Endodermal cell (in vitro differentiated cells): Measurements from ENCODE around the gene NLRP3. TPM values are rescaled to one million over a fixed set of nuclear protein-coding genes. Genes with fewer than 3 reads are reported as not detected.
A peak's percentile ranks its signal among the peaks of the same experiment; 100 is the strongest.
"Not testable (repeated sequence)": the region's sequence is repeated elsewhere in the genome, so short reads cannot be mapped to it uniquely, and the experiment has no call there.

Experiments used
- DNase-seq: peaks from one replicate; pipeline ENCODE4 v3.0.0-alpha.2; 2017
- H3K27ac ChIP-seq: 2 replicates; pipeline ENCODE4 v1.5.1; 2013; ENCODE audit warnings: mild to moderate bottlenecking, low read depth, low read length, moderate library complexity
- H3K27me3 ChIP-seq: 2 replicates; pipeline ENCODE4 v1.6.1; 2013; ENCODE audit warnings: mild to moderate bottlenecking, low read length, moderate library complexity; ENCODE audit not compliant: insufficient read depth, control insufficient read depth, poor library complexity, severe bottlenecking
- H3K36me3 ChIP-seq: 2 replicates; pipeline ENCODE4 v1.7.0; 2013; ENCODE audit warnings: mild to moderate bottlenecking, low read length, moderate library complexity; ENCODE audit not compliant: control insufficient read depth, insufficient read depth
- H3K4me1 ChIP-seq: one replicate; pipeline ENCODE4 v1.7.0; 2013; ENCODE audit warnings: low read length; ENCODE audit not compliant: control insufficient read depth, insufficient read depth
- H3K4me3 ChIP-seq: 2 replicates; pipeline ENCODE4 v1.5.1; 2013; ENCODE audit warnings: mild to moderate bottlenecking, low read length, moderate library complexity
- H3K9ac ChIP-seq: 2 replicates; pipeline ENCODE4 v1.6.1; 2013; ENCODE audit warnings: mild to moderate bottlenecking, low read length, moderate library complexity; ENCODE audit not compliant: poor library complexity, severe bottlenecking; ENCODE audit errors: extremely low read depth
- H3K9me3 ChIP-seq: 2 replicates; pipeline ENCODE4 v1.6.1; 2013; ENCODE audit warnings: mild to moderate bottlenecking, low read length, moderate library complexity; ENCODE audit not compliant: control insufficient read depth
- H3K27ac Mint-ChIP-seq: 2 replicates; pipeline ENCODE4 v1.8.0; 2020; ENCODE audit warnings: mixed read lengths
- H3K27me3 Mint-ChIP-seq: 2 replicates; pipeline ENCODE4 v1.8.0; 2021; ENCODE audit warnings: mild to moderate bottlenecking, mixed read lengths; ENCODE audit not compliant: insufficient read depth
- H3K36me3 Mint-ChIP-seq: 2 replicates; pipeline ENCODE4 v1.8.0; 2020; ENCODE audit warnings: low read depth, mixed read lengths
- H3K4me1 Mint-ChIP-seq: 2 replicates; pipeline ENCODE4 v1.8.0; 2020; ENCODE audit warnings: mixed read lengths
- H3K4me3 Mint-ChIP-seq: 2 replicates; pipeline ENCODE4 v1.8.0; 2020; ENCODE audit warnings: mild to moderate bottlenecking, moderate library complexity, mixed read lengths
- H3K9me3 Mint-ChIP-seq: 2 replicates; pipeline ENCODE4 v1.8.0; 2020; ENCODE audit warnings: mild to moderate bottlenecking, mixed read lengths
- WGBS, 2 experiments: methylation state at CpG; one replicate each; pipeline versions ENCODE4 v1.1.5 to v1.1.7; 2013; ENCODE audit warnings: missing lambda C conversion rate in 2 of 2, mixed read lengths in 1 of 2; ENCODE audit not compliant: insufficient coverage in 1 of 2, insufficient read length in 1 of 2; 5-methylcytosine and 5-hydroxymethylcytosine counted together
- total RNA-seq, 2 donors: library from RNA; stranded (reverse); fragmentation: NEBNext Ultra II Directional in 1 of 2; extraction: Animal tissue kit (Norgen Biotek cat#: 25700) in 1 of 2; gene quantifications; 2 replicates in 1 of 2; 3 replicates in 1 of 2; pipeline ENCODE4 v1.2.1, GENCODE V29; 2021
- TF ChIP-seq, protein P1 (sequence below): fragments of 200-600 bp; sonication (generic); conservative IDR thresholded peaks from 2 replicates; pipeline ENCODE4 v1.5.0; 2021; ENCODE audit warnings: antibody characterized with exemption, mild to moderate bottlenecking

Gene NLRP3
- total RNA-seq, 2 donors from 2014 or later: 0.09 TPM; not detected in 1

DNA sequence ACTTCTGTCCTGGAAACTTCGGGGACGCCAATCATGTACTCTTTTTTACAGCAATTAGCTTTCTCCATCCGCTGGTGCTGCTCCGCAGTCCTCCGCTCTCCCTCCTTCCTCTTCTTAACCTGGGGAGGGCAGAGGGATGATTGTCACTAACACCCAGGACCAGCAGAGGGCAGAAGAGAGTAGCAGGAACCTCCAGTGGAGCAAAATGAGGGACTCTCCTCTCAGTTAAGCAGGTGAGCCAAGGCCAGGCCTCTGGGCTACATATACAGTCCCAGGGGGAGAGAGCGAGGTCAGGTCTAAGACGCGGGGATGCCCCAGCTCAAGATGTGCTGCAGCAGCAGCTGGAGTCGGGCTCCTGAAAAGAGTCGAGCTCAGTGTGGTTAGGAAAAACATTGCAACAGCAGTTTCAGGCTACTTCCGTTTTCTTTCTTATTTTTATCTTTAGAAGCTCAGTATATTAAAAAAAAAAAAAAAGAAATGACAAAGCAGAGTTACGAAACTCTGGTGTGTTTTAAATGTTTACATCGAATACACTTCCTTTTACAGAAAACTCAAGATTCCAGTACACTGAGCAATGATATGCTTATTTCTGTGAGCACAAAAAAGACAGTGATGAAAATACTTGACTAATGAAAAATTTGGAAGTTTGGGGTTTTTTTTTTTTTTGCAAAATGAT, 25.7 kb upstream of the NLRP3 start:
- 12 to 47% methylated on average over 6 to 13 of the region's 13 CpGs for WGBS, 2 experiments
- no peaks in the 10 kb centered on the region for H3K4me1 ChIP-seq
- Mint-ChIP-seq H3K4me1 (peaks cover 16% of the 10 kb centered on the region), H3K36me3 (no peaks in the 10 kb centered on the region), H3K4me3 (no peak overlapping the region), H3K27me3 (peaks cover 9% of the 10 kb centered on the region), H3K27ac (no peak overlapping the region), H3K9me3 (peaks cover 3% of the 10 kb centered on the region)
- DNase-seq: peak; percentile 93
- no peak overlapping the region for H3K9ac ChIP-seq
- H3K9me3 ChIP-seq: peaks cover 2% of the 10 kb centered on the region
- TF ChIP-seq, protein P1, sequence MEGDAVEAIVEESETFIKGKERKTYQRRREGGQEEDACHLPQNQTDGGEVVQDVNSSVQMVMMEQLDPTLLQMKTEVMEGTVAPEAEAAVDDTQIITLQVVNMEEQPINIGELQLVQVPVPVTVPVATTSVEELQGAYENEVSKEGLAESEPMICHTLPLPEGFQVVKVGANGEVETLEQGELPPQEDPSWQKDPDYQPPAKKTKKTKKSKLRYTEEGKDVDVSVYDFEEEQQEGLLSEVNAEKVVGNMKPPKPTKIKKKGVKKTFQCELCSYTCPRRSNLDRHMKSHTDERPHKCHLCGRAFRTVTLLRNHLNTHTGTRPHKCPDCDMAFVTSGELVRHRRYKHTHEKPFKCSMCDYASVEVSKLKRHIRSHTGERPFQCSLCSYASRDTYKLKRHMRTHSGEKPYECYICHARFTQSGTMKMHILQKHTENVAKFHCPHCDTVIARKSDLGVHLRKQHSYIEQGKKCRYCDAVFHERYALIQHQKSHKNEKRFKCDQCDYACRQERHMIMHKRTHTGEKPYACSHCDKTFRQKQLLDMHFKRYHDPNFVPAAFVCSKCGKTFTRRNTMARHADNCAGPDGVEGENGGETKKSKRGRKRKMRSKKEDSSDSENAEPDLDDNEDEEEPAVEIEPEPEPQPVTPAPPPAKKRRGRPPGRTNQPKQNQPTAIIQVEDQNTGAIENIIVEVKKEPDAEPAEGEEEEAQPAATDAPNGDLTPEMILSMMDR: peak; percentile 98
- H3K27ac ChIP-seq: no peak overlapping the region
- H3K27me3 ChIP-seq: no peaks in the 10 kb centered on the region
- no peak overlapping the region for H3K4me3 ChIP-seq
- no peaks in the 10 kb centered on the region for H3K36me3 ChIP-seq

DNA sequence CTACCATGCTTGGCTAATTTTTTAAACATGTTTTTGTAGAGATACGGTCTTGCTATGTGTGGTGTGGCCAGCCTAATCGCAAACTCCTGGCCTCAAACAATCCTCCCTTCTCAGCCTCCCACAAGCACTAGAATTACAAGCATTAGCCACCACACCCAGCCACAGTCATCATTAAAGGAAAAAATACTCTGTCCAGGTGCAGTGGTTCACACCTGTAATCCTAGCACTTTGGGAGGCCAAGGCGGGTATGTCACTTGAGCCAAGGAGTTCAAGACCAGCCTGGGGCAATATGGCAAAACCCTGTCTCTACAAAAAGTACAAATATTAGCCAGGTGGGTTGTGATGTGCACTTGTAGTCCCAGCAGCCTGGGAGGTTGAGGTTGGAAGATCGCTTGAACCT, 25.0 kb upstream of the NLRP3 start:
- H3K9me3 ChIP-seq: no peaks in the 10 kb centered on the region
- H3K4me1 ChIP-seq: no peaks in the 10 kb centered on the region
- 94 to 100% methylated on average over 2 to 4 of the region's 4 CpGs for WGBS, 2 experiments
- H3K27ac ChIP-seq: no peak overlapping the region
- Mint-ChIP-seq H3K9me3 (peaks cover 2% of the 10 kb centered on the region), H3K4me3 (no peak overlapping the region), H3K4me1 (peaks cover 16% of the 10 kb centered on the region), H3K27me3 (peaks cover 9% of the 10 kb centered on the region), H3K27ac (no peak overlapping the region), H3K36me3 (no peaks in the 10 kb centered on the region)
- H3K36me3 ChIP-seq: no peaks in the 10 kb centered on the region
- no peak for DNase-seq
- no peak overlapping the region for H3K4me3 ChIP-seq
- no peaks in the 10 kb centered on the region for H3K27me3 ChIP-seq
- no peak overlapping the region for H3K9ac ChIP-seq
- TF ChIP-seq, protein P1: no peak

DNA sequence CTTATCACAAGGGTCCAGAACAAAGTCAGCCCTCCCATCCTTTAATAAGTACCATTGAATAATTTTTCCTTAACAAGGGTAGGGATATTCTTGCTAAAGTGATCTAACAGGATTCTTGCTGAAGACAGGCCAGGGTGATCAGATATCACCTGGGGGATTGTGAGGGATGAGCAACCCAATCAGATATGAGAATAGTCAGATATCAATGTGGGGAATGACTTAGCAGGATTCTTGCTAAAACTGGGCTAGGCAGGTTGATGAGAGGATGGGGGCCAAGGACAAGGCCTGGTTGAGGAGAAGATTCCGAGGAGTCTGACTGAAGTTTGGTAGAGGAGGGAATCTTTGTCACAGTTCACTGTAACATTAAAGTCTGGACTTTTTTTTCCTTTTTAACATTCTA, 23.9 kb upstream of the NLRP3 start:
- 100% methylated on average over 1 of the region's 1 CpG; no CpG with 5 or more reads in 1 of the 2 experiments for WGBS, 2 experiments
- H3K4me3 ChIP-seq: no peak overlapping the region

DNA sequence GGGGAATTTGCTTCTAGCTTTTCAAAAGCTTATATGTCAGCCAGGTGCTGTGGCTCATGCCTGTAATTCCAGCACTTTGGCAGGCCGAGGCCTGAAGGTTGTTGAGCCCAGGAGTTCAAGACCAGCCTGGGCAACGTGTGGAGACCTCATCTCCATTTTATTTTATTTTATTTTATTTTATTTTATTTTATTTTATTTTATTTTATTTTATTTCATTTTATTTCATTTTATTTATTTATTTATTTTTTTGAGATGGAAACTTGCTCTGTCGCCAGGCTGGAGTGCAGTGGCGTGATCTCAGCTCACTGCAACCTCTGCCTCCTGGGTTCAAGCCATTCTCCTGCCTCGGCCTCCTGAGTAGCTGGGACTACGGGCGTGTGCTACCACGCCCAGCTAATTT, 20.9 kb upstream of the NLRP3 start:
- not testable (repeated sequence) for H3K9ac ChIP-seq, H3K36me3 Mint-ChIP-seq, H3K27me3 Mint-ChIP-seq, H3K27ac Mint-ChIP-seq, H3K4me1 ChIP-seq, H3K36me3 ChIP-seq, H3K4me1 Mint-ChIP-seq, H3K4me3 ChIP-seq, H3K27me3 ChIP-seq, DNase-seq, H3K4me3 Mint-ChIP-seq, H3K27ac ChIP-seq, H3K9me3 Mint-ChIP-seq
- H3K9me3 ChIP-seq: peaks cover 15% of the 10 kb centered on the region
- 75 to 81% methylated on average over 4 to 7 of the region's 8 CpGs for WGBS, 2 experiments

More for the DNA sequence above, 23.9 kb upstream of the NLRP3 start:
- Histone ChIP-seq H3K9me3 (no peaks in the 10 kb centered on the region), H3K9ac (no peak overlapping the region), H3K27ac (no peak overlapping the region), H3K4me1 (no peaks in the 10 kb centered on the region), H3K36me3 (no peaks in the 10 kb centered on the region), H3K27me3 (no peaks in the 10 kb centered on the region)
- Mint-ChIP-seq H3K4me3 (no peak overlapping the region), H3K27ac (no peak overlapping the region), H3K36me3 (no peaks in the 10 kb centered on the region), H3K4me1 (peaks cover 13% of the 10 kb centered on the region), H3K9me3 (no peaks in the 10 kb centered on the region), H3K27me3 (peaks cover 9% of the 10 kb centered on the region)
- TF ChIP-seq, protein P1: no peak
- no peak for DNase-seq
